ENCODE measurements around the gene PLCH1. TPM values are rescaled to one million over a fixed set of nuclear protein-coding genes. Genes with fewer than 3 reads are reported as not detected.

Gene PLCH1
- total and polyA plus RNA-seq, 3 experiments from 2014 or later, result not detected

- Mint-ChIP-seq H3K27ac (no peak overlapping the region), H3K4me3 (no peak overlapping the region), H3K4me1 (peaks cover 0 to 6% (median 4%) of the 10 kb centered on the region in 3 donors), H3K9me3 (no peaks in the 10 kb centered on the region), H3K36me3 (no peaks in the 10 kb centered on the region), H3K27me3 (no peaks in the 10 kb centered on the region)
- peaks cover 5% of the 10 kb centered on the region for H3K4me1 ChIP-seq (ENCODE audit: insufficient read depth, low read length)
- H3K4me3 ChIP-seq (ENCODE audit: low read length), result no peak overlapping the region
- POLR2A ChIA-PET, result no interaction called here
- no peaks in the 10 kb centered on the region for H3K27me3 ChIP-seq (ENCODE audit: insufficient read depth, low read length, poor library complexity, severe bottlenecking)
- DNase-seq, result no peak
- H3K9me3 ChIP-seq (ENCODE audit: low read length), result no peaks in the 10 kb centered on the region
- H3K27ac ChIP-seq (ENCODE audit: low read depth, low read length), result no peak overlapping the region
- no peaks in the 10 kb centered on the region for H3K36me3 ChIP-seq (ENCODE audit: insufficient read depth, low read length)
- CTCF ChIA-PET, result interaction anchor here (0.5 kb wide), 1 partner anchor 42 kb away, joined by 3 read pairs; no protein-coding TSS in a partner anchor
Measured at GRCh38 chr3:155553780-155554179, 191.1 kb downstream of the PLCH1 start.

- H3K9me3 ChIP-seq (ENCODE audit: low read length), result no peaks in the 10 kb centered on the region
- H3K36me3 ChIP-seq (ENCODE audit: insufficient read depth, low read length), result no peaks in the 10 kb centered on the region
- H3K9me3 Mint-ChIP-seq, result no peaks in the 10 kb centered on the region
- no peaks in the 10 kb centered on the region for H3K27me3 Mint-ChIP-seq
- no peaks in the 10 kb centered on the region for H3K36me3 Mint-ChIP-seq
- no peak overlapping the region for H3K4me3 ChIP-seq (ENCODE audit: low read length)
- POLR2A ChIA-PET, result no interaction called here
- H3K27ac Mint-ChIP-seq, result no peak overlapping the region
- H3K4me1 ChIP-seq (ENCODE audit: insufficient read depth, low read length), result peaks cover 5% of the 10 kb centered on the region
- H3K27me3 ChIP-seq (ENCODE audit: insufficient read depth, low read length, poor library complexity, severe bottlenecking), result no peaks in the 10 kb centered on the region
- CTCF ChIA-PET, result interaction anchor here (0.5 kb wide), 1 partner anchor 43 kb away, joined by 3 read pairs; no protein-coding TSS in a partner anchor
- peaks cover 0 to 6% (median 4%) of the 10 kb centered on the region in 3 donors for H3K4me1 Mint-ChIP-seq
- H3K27ac ChIP-seq (ENCODE audit: low read depth, low read length), result no peak overlapping the region
- no peak for DNase-seq
- H3K4me3 Mint-ChIP-seq, result no peak overlapping the region
Measured at GRCh38 chr3:155553326-155553725, 191.5 kb downstream of the PLCH1 start.

DNA sequence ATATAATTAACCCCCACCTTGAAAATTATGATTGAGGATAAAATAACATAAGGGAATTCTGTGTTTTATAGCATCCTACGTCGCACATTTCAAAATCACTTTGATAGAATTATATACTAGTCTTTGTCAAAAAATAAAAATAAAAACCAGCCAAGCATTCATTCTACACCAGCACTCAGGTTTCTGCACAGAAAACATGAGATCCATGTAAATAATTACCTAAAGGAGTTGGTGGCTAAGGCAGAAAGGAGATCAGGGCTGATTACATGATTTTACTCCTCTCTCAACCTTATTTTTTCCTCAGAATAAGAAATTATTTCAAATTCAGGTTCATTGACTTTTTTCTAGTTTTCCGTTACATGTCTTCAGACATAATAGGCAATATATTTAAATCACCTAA is 194.5 kb downstream of the PLCH1 start:
- H3K4me1 Mint-ChIP-seq, result peaks cover 0 to 6% (median 4%) of the 10 kb centered on the region in 3 donors
- CTCF ChIA-PET, result no interaction called here
- no peak for DNase-seq
- POLR2A ChIA-PET, result no interaction called here
- no peak overlapping the region for H3K27ac Mint-ChIP-seq
- Histone ChIP-seq H3K27ac (ENCODE audit: low read depth, low read length) (no peak overlapping the region), H3K36me3 (ENCODE audit: insufficient read depth, low read length) (no peaks in the 10 kb centered on the region), H3K4me3 (ENCODE audit: low read length) (no peak overlapping the region), H3K27me3 (ENCODE audit: insufficient read depth, low read length, poor library complexity, severe bottlenecking) (no peaks in the 10 kb centered on the region), H3K9me3 (ENCODE audit: low read length) (no peaks in the 10 kb centered on the region), H3K4me1 (ENCODE audit: insufficient read depth, low read length) (no peaks in the 10 kb centered on the region)
- H3K27me3 Mint-ChIP-seq, result no peaks in the 10 kb centered on the region
- H3K4me3 Mint-ChIP-seq, result no peak overlapping the region
- no peaks in the 10 kb centered on the region for H3K36me3 Mint-ChIP-seq
- no peaks in the 10 kb centered on the region for H3K9me3 Mint-ChIP-seq

- no peaks in the 10 kb centered on the region for H3K9me3 ChIP-seq (ENCODE audit: low read length)
- no peaks in the 10 kb centered on the region for H3K4me1 Mint-ChIP-seq
- H3K36me3 ChIP-seq (ENCODE audit: insufficient read depth, low read length), result no peaks in the 10 kb centered on the region
- H3K27ac ChIP-seq (ENCODE audit: low read depth, low read length), result no peak overlapping the region
- ChIA-PET POLR2A (no interaction called here), CTCF (no interaction called here)
- H3K9me3 Mint-ChIP-seq, result no peaks in the 10 kb centered on the region
- H3K4me1 ChIP-seq (ENCODE audit: insufficient read depth, low read length), result no peaks in the 10 kb centered on the region
- H3K27ac Mint-ChIP-seq, result no peak overlapping the region
- DNase-seq, result no peak
- no peak overlapping the region for H3K4me3 Mint-ChIP-seq
- H3K4me3 ChIP-seq (ENCODE audit: low read length), result no peak overlapping the region
- no peaks in the 10 kb centered on the region for H3K27me3 ChIP-seq (ENCODE audit: insufficient read depth, low read length, poor library complexity, severe bottlenecking)
- H3K27me3 Mint-ChIP-seq, result no peaks in the 10 kb centered on the region
- H3K36me3 Mint-ChIP-seq, result no peaks in the 10 kb centered on the region
Measured at GRCh38 chr3:155549087-155549486, 195.8 kb downstream of the PLCH1 start.

DNA sequence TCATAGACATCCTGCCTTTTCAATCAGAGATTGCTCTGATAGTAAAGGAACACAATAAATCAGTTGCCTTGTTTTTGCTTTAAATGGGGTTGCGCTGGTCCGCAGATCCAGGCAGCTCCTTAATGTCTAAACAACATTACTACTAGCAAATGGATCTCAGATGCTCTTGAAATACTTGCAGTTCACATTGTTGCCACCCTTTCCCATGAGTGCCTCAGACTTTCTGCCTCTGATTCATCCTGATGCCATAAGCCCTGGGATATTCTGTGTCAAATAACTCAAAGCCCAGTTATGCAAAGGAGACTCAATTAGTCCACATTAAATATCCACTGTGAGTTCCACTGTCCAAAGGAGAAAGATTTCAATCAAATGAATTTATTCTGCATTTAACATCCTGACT is 196.7 kb downstream of the PLCH1 start:
- H3K36me3 Mint-ChIP-seq, result no peaks in the 10 kb centered on the region
- no peaks in the 10 kb centered on the region for H3K9me3 ChIP-seq (ENCODE audit: low read length)
- H3K27me3 ChIP-seq (ENCODE audit: insufficient read depth, low read length, poor library complexity, severe bottlenecking), result no peaks in the 10 kb centered on the region
- ChIA-PET POLR2A (no interaction called here), CTCF (no interaction called here)
- H3K36me3 ChIP-seq (ENCODE audit: insufficient read depth, low read length), result no peaks in the 10 kb centered on the region
- H3K4me3 ChIP-seq (ENCODE audit: low read length), result no peak overlapping the region
- no peaks in the 10 kb centered on the region for H3K4me1 Mint-ChIP-seq
- H3K4me3 Mint-ChIP-seq, result no peak overlapping the region
- no peak for DNase-seq
- no peak overlapping the region for H3K27ac ChIP-seq (ENCODE audit: low read depth, low read length)
- peaks cover 0 to under 1% (median 0%) of the 10 kb centered on the region in 5 donors for H3K9me3 Mint-ChIP-seq
- no peak overlapping the region for H3K27ac Mint-ChIP-seq
- H3K4me1 ChIP-seq (ENCODE audit: insufficient read depth, low read length), result no peaks in the 10 kb centered on the region
- no peaks in the 10 kb centered on the region for H3K27me3 Mint-ChIP-seq

DNA sequence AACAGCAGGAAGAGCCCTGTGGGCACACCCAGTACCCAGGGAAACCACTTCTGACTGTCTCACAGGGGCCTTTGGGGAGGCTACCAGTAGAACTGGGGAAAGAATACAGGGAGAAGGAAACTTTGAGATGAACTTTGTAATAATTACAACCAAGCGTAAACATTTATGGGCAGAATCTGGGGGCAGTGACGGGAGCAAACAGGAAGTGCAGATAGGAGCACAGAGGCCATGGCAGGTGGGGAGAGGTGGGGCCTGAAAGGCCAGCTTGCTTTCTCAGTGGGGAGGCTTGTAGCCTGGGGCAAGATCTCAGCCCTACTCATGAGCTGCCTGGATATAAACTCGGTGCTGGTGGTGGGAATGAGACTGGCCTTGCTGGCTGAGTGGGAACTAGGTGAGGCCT is 209.8 kb downstream of the PLCH1 start:
- no peak overlapping the region for H3K4me3 ChIP-seq (ENCODE audit: low read length)
- Mint-ChIP-seq H3K27me3 (peaks cover 2 to 12% of the 10 kb centered on the region in 2 donors), H3K36me3 (no peaks in the 10 kb centered on the region), H3K27ac (no peak overlapping the region), H3K9me3 (peaks cover 3 to 21% (median 10%) of the 10 kb centered on the region in 5 donors), H3K4me3 (no peak overlapping the region), H3K4me1 (no peaks in the 10 kb centered on the region)
- POLR2A ChIA-PET, result no interaction called here
- H3K27ac ChIP-seq (ENCODE audit: low read depth, low read length), result no peak overlapping the region
- H3K36me3 ChIP-seq (ENCODE audit: insufficient read depth, low read length), result no peaks in the 10 kb centered on the region
- H3K27me3 ChIP-seq (ENCODE audit: insufficient read depth, low read length, poor library complexity, severe bottlenecking), result no peaks in the 10 kb centered on the region
- no peaks in the 10 kb centered on the region for H3K9me3 ChIP-seq (ENCODE audit: low read length)
- no peak for DNase-seq
- CTCF ChIA-PET, result no interaction called here
- no peaks in the 10 kb centered on the region for H3K4me1 ChIP-seq (ENCODE audit: insufficient read depth, low read length)

DNA sequence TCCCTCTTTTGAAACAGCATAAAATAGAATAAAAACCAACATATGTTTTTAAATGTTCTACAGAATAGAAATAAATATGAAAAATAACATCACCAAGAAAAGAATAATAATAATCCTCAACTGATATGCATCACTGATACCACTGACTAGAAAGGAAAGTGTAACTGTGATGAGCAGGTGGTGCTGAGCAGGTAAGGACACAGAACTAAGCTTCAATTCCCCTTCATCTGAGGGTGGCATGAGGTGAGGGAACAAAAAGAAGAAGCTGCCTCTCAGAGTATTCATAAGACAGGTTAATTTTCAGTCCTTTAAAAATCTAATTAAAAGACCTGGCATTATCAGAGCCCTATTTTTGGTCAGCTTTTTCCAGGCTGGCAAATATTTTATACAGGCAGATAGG is 216.3 kb downstream of the PLCH1 start:
- no peaks in the 10 kb centered on the region for H3K9me3 ChIP-seq (ENCODE audit: low read length)
- Mint-ChIP-seq H3K9me3 (peaks cover 2 to 13% (median 5%) of the 10 kb centered on the region in 5 donors), H3K36me3 (no peaks in the 10 kb centered on the region), H3K4me3 (no peak overlapping the region), H3K4me1 (no peaks in the 10 kb centered on the region), H3K27ac (no peak overlapping the region), H3K27me3 (peaks cover 0 to 7% of the 10 kb centered on the region in 2 donors)
- DNase-seq, result no peak
- H3K27ac ChIP-seq (ENCODE audit: low read depth, low read length), result no peak overlapping the region
- no peaks in the 10 kb centered on the region for H3K27me3 ChIP-seq (ENCODE audit: insufficient read depth, low read length, poor library complexity, severe bottlenecking)
- H3K4me3 ChIP-seq (ENCODE audit: low read length), result no peak overlapping the region
- ChIA-PET CTCF (no interaction called here), POLR2A (no interaction called here)
- H3K36me3 ChIP-seq (ENCODE audit: insufficient read depth, low read length), result no peaks in the 10 kb centered on the region
- H3K4me1 ChIP-seq (ENCODE audit: insufficient read depth, low read length), result no peaks in the 10 kb centered on the region

DNA sequence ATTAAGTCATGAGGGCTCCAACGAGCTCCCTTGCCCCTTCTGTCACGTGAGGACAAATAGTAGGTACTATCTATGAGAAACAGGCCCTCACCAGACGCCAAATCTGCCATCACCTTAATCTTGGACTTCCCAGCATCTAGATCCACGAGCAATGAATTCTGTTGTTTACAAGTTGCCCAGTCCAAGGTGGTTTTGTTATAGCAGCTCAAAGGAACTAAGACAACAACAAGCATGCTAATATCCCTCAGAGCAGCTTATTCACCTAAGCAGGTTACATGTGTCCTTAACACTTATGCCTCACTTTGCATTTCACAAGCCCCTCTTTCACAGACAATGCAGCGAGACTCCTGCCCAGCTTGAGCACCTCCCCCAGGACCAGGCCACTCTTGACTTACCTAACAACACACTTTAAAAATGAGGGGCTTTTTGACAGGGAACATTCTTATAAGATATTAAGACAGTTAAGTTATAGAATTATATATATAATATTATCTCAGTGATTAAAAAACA is 219.5 kb downstream of the PLCH1 start:
- H3K4me1 Mint-ChIP-seq, result no peaks in the 10 kb centered on the region
- CTCF ChIA-PET, result no interaction called here

DNA sequence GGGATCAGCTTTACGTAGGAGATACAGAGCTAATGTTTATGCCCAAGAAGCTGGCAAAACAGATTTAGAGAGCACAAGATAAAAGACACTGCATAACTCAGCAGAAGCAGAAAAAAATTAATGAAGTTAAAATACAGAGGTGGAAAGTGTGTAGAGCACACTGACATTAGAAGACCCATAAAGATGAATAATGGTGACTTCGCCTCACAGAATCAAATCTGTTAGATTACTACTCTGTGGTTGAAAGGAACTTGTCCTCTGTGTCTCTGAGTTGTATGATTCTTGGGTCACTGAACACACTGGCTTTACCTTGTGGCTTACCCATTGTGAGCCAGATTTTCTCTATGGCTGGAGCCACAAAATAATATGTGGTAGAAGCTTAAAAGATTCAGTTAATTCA is 224.4 kb downstream of the PLCH1 start:
- ChIA-PET CTCF (no interaction called here), POLR2A (no interaction called here)
- H3K27me3 Mint-ChIP-seq, result peaks cover 0 to 1% of the 10 kb centered on the region in 2 donors
- Histone ChIP-seq H3K4me1 (ENCODE audit: insufficient read depth, low read length) (no peaks in the 10 kb centered on the region), H3K4me3 (ENCODE audit: low read length) (no peak overlapping the region), H3K36me3 (ENCODE audit: insufficient read depth, low read length) (no peaks in the 10 kb centered on the region), H3K27ac (ENCODE audit: low read depth, low read length) (no peak overlapping the region), H3K9me3 (ENCODE audit: low read length) (no peaks in the 10 kb centered on the region), H3K27me3 (ENCODE audit: insufficient read depth, low read length, poor library complexity, severe bottlenecking) (no peaks in the 10 kb centered on the region)
- H3K4me3 Mint-ChIP-seq, result no peak overlapping the region
- no peak overlapping the region for H3K27ac Mint-ChIP-seq
- no peaks in the 10 kb centered on the region for H3K4me1 Mint-ChIP-seq
- H3K36me3 Mint-ChIP-seq, result no peaks in the 10 kb centered on the region
- DNase-seq, result no peak
- peaks cover 0 to 2% (median 0%) of the 10 kb centered on the region in 5 donors for H3K9me3 Mint-ChIP-seq

More for the DNA sequence above, 219.5 kb downstream of the PLCH1 start:
- Mint-ChIP-seq H3K9me3 (peaks cover 0 to 4% (median under 1%) of the 10 kb centered on the region in 5 donors), H3K4me3 (no peak overlapping the region), H3K27me3 (no peaks in the 10 kb centered on the region), H3K27ac (no peak overlapping the region), H3K36me3 (no peaks in the 10 kb centered on the region)
- Histone ChIP-seq H3K4me1 (ENCODE audit: insufficient read depth, low read length) (no peaks in the 10 kb centered on the region), H3K27ac (ENCODE audit: low read depth, low read length) (no peak overlapping the region), H3K36me3 (ENCODE audit: insufficient read depth, low read length) (no peaks in the 10 kb centered on the region), H3K27me3 (ENCODE audit: insufficient read depth, low read length, poor library complexity, severe bottlenecking) (no peaks in the 10 kb centered on the region), H3K9me3 (ENCODE audit: low read length) (no peaks in the 10 kb centered on the region), H3K4me3 (ENCODE audit: low read length) (no peak overlapping the region)
- DNase-seq, result no peak
- POLR2A ChIA-PET, result no interaction called here

Data from CD8-positive, alpha-beta memory T cell (primary cell).